ENCODE data around the gene TTC33.

- TF ChIP-seq, protein P1, sequence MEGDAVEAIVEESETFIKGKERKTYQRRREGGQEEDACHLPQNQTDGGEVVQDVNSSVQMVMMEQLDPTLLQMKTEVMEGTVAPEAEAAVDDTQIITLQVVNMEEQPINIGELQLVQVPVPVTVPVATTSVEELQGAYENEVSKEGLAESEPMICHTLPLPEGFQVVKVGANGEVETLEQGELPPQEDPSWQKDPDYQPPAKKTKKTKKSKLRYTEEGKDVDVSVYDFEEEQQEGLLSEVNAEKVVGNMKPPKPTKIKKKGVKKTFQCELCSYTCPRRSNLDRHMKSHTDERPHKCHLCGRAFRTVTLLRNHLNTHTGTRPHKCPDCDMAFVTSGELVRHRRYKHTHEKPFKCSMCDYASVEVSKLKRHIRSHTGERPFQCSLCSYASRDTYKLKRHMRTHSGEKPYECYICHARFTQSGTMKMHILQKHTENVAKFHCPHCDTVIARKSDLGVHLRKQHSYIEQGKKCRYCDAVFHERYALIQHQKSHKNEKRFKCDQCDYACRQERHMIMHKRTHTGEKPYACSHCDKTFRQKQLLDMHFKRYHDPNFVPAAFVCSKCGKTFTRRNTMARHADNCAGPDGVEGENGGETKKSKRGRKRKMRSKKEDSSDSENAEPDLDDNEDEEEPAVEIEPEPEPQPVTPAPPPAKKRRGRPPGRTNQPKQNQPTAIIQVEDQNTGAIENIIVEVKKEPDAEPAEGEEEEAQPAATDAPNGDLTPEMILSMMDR (IDR thresholded peaks at IDR 0.05), result no peak
- TF ChIP-seq POLR2A (IDR thresholded peaks at IDR 0.05), result no peak
Observed at GRCh38 chr5:40560474-40561110, 195.2 kb downstream of the TTC33 start.
